HEK293 (cell line): ENCODE measurements around the gene WDTC1.

ENCODE experiments used
- CTCF ChIA-PET: fragments of 350-600 bp; formaldehyde crosslinking; extraction: SDS; loops from one replicate; lab custom pipeline; 2021; ENCODE audit warnings: antibody characterized with exemption; lab: Yijun Ruan, JAX
- POLR2A ChIA-PET: fragments of 300-600 bp; formaldehyde crosslinking; extraction: SDS; loops from one replicate; lab custom pipeline; 2020; ENCODE audit warnings: antibody characterized with exemption, inconsistent platforms; lab: Yijun Ruan, JAX
- H3K27ac ChIP-seq: fragments of 200-500 bp; sonication (Bioruptor generic); 2 replicates; pipeline ENCODE4 v1.5.1; 2014; ENCODE audit warnings: low read depth, low read length, control low read depth, inconsistent platforms; ENCODE audit errors: extremely low read depth
- H3K36me3 ChIP-seq, 2 experiments: fragments of 200-500 bp in 1 of 2; sonication (Bioruptor generic) in 1 of 2; 1 replicate in 1 of 2; 2 replicates in 1 of 2; pipeline ENCODE4 v1.5.1; 2014 to 2017; ENCODE audit warnings: inconsistent platforms in 2 of 2, low read length in 2 of 2; ENCODE audit not compliant: control insufficient read depth in 2 of 2, insufficient read depth in 1 of 2
- H3K4me1 ChIP-seq: fragments of 200-500 bp; sonication (Bioruptor generic); 2 replicates; pipeline ENCODE4 v1.5.1; 2014; ENCODE audit warnings: mild to moderate bottlenecking, low read length, inconsistent platforms; ENCODE audit not compliant: control insufficient read depth, insufficient read depth
- H3K4me3 ChIP-seq: 2 replicates; pipeline ENCODE4 v1.5.1; 2011; ENCODE audit warnings: low read depth, mild to moderate bottlenecking, control low read depth, low read length, moderate library complexity
- H3K9me3 ChIP-seq: fragments of 200-500 bp; sonication (Bioruptor generic); 2 replicates; pipeline ENCODE4 v1.5.1; 2014; ENCODE audit warnings: low read depth, low read length, inconsistent platforms; ENCODE audit not compliant: control insufficient read depth, insufficient read depth
- FEZF1 ChIP-seq: fragments of 450-650 bp; formaldehyde crosslinking; IDR thresholded peaks from 2 replicates; pipeline ENCODE4 v1.5.1; 2016; ENCODE audit warnings: missing biosample characterization, missing genetic modification characterization
- GFI1B ChIP-seq: fragments of 450-650 bp; formaldehyde crosslinking; IDR thresholded peaks from 2 replicates; pipeline ENCODE4 v1.5.1; 2016; ENCODE audit warnings: missing biosample characterization, missing genetic modification characterization
- GLI2 ChIP-seq: fragments of 450-650 bp; formaldehyde crosslinking; IDR thresholded peaks from 2 replicates; pipeline ENCODE4; 2017; ENCODE audit warnings: missing biosample characterization, missing genetic modification characterization, low read depth, borderline replicate concordance
- GLIS1 ChIP-seq: fragments of 450-650 bp; formaldehyde crosslinking; IDR thresholded peaks from 2 replicates; pipeline ENCODE4 v1.5.1; 2016; ENCODE audit warnings: missing biosample characterization, missing genetic modification characterization
- KLF7 ChIP-seq: fragments of 450-650 bp; formaldehyde crosslinking; IDR thresholded peaks from 2 replicates; pipeline ENCODE4 v1.5.1; 2016; ENCODE audit warnings: missing biosample characterization, missing genetic modification characterization, borderline replicate concordance
- PRDM10 ChIP-seq: fragments of 450-650 bp; formaldehyde crosslinking; IDR thresholded peaks from 2 replicates; pipeline ENCODE4 v1.5.1; 2016; ENCODE audit warnings: missing biosample characterization, missing genetic modification characterization
- TCF7L2 ChIP-seq: IDR thresholded peaks from 2 replicates; pipeline ENCODE4 v1.6.1; 2011; ENCODE audit warnings: low read depth, mild to moderate bottlenecking, inconsistent platforms, low read length, moderate library complexity, borderline replicate concordance
- ZFHX2 ChIP-seq: fragments of 450-650 bp; formaldehyde crosslinking; conservative IDR thresholded peaks from 2 replicates; pipeline ENCODE4 v1.5.1; 2016; ENCODE audit warnings: missing biosample characterization, missing genetic modification characterization
- ZNF112 ChIP-seq: fragments of 450-650 bp; formaldehyde crosslinking; IDR thresholded peaks from 2 replicates; pipeline ENCODE4 v1.5.0; 2017; ENCODE audit warnings: missing biosample characterization, missing genetic modification characterization
- ZNF24 ChIP-seq: fragments of 450-650 bp; formaldehyde crosslinking; IDR thresholded peaks from 2 replicates; pipeline ENCODE4 v1.5.1; 2016; ENCODE audit warnings: missing biosample characterization, missing genetic modification characterization
- ZNF274 ChIP-seq, 2 experiments: fragments of 200-500 bp in 1 of 2; fragments of 450-650 bp in 1 of 2; sonication (Bioruptor generic) in 1 of 2; formaldehyde crosslinking in 1 of 2; IDR thresholded peaks; 2 replicates each; pipeline versions ENCODE4 v1.5.1 to v1.6.1; 2014 to 2016; ENCODE audit warnings: borderline replicate concordance in 1 of 2, inconsistent platforms in 1 of 2, low read length in 1 of 2, missing biosample characterization in 1 of 2, missing genetic modification characterization in 1 of 2
- ZNF280C ChIP-seq: fragments of 450-650 bp; formaldehyde crosslinking; IDR thresholded peaks from 2 replicates; pipeline ENCODE4 v1.5.1; 2016; ENCODE audit warnings: missing biosample characterization, missing genetic modification characterization
- ZNF311 ChIP-seq: fragments of 450-650 bp; formaldehyde crosslinking; IDR thresholded peaks from 2 replicates; pipeline ENCODE4 v1.5.1; 2017; ENCODE audit warnings: missing biosample characterization, missing genetic modification characterization, borderline replicate concordance
- ZNF335 ChIP-seq: fragments of 450-650 bp; formaldehyde crosslinking; conservative IDR thresholded peaks from 2 replicates; pipeline ENCODE4 v1.5.1; 2016; ENCODE audit warnings: missing biosample characterization, missing genetic modification characterization
- ZNF488 ChIP-seq: fragments of 450-650 bp; formaldehyde crosslinking; IDR thresholded peaks from 2 replicates; pipeline ENCODE4 v1.5.1; 2016; ENCODE audit warnings: missing biosample characterization, missing genetic modification characterization
- ZNF571 ChIP-seq: fragments of 450-650 bp; formaldehyde crosslinking; IDR thresholded peaks from 2 replicates; pipeline ENCODE4 v1.5.0; 2017; ENCODE audit warnings: missing biosample characterization, missing genetic modification characterization
- ZNF610 ChIP-seq: fragments of 450-650 bp; formaldehyde crosslinking; IDR thresholded peaks from 2 replicates; pipeline ENCODE4 v1.5.1; 2016; ENCODE audit warnings: missing biosample characterization, missing genetic modification characterization, borderline replicate concordance
- ZNF621 ChIP-seq: fragments of 450-650 bp; formaldehyde crosslinking; IDR thresholded peaks from 2 replicates; pipeline ENCODE4 v1.5.1; 2017; ENCODE audit warnings: missing biosample characterization, missing genetic modification characterization
- ZNF768 ChIP-seq: fragments of 450-650 bp; formaldehyde crosslinking; IDR thresholded peaks from 2 replicates; pipeline ENCODE4 v1.5.1; 2018; ENCODE audit warnings: missing biosample characterization, mild to moderate bottlenecking, missing genetic modification characterization

The WDTC1 gene

GRCh38 chr1:27302612-27303011 lies 68.2 kb downstream of the WDTC1 start (continued):
- TF ChIP-seq ZNF621 (tag by site-specific recombination) (no peak), ZNF610 (tag by site-specific recombination) (no peak), ZNF24 (tag by site-specific recombination) (no peak)

GRCh38 chr1:27303509-27303908 lies 69.1 kb downstream of the WDTC1 start:
- Histone ChIP-seq H3K36me3 (peaks cover 9 to 79% of the 10 kb centered on the region in 2 experiments; a peak in 2 of 3 replicates), H3K27ac (no peak overlapping the region), H3K4me1 (no peaks in the 10 kb centered on the region), H3K9me3 (no peaks in the 10 kb centered on the region), H3K4me3 (no peak overlapping the region)
- CTCF ChIA-PET, result interaction anchor here (0.7 to 8.9 kb wide), 3 partner anchors 9 to 307 kb away, joined by 4 to 129 read pairs (median 6); partner anchors contain the start of gene CD164L2
- TF ChIP-seq KLF7 (tag by site-specific recombination) (no peak), GLI2 (tag by site-specific recombination) (no peak), TCF7L2 (no peak)
- POLR2A ChIA-PET, result no interaction called here

- POLR2A ChIA-PET, result no interaction called here
- Histone ChIP-seq H3K27ac (no peak overlapping the region), H3K36me3 (peaks cover 9 to 55% of the 10 kb centered on the region in 2 experiments; a peak in 2 of 3 replicates), H3K4me3 (no peak overlapping the region), H3K4me1 (no peaks in the 10 kb centered on the region)
- TF ChIP-seq ZNF488 (tag by site-specific recombination) (no peak), ZNF274 (IDR thresholded peaks at IDR 0.05; ENCODE audit: low read length) (no peak), ZNF274 (tag by site-specific recombination; IDR thresholded peaks at IDR 0.05; ENCODE audit: borderline replicate concordance) (no peak), ZNF571 (tag by site-specific recombination) (no peak), GFI1B (tag by site-specific recombination) (no peak), ZNF768 (no peak), ZNF335 (no peak), ZNF610 (tag by site-specific recombination) (no peak)
- TF ChIP-seq, all 188 proteins: peak for 0
- no peaks in the 10 kb centered on the region for H3K9me3 ChIP-seq
- CTCF ChIA-PET, result interaction anchor here (0.6 to 9.9 kb wide), 8 partner anchors 7 to 300 kb away, joined by 3 to 118 read pairs (median 4); no protein-coding TSS in a partner anchor
These were observed 71.6 kb downstream of the WDTC1 start for GRCh38 chr1:27306071-27306470.

- Histone ChIP-seq H3K9me3 (no peaks in the 10 kb centered on the region), H3K27ac (no peak overlapping the region), H3K4me1 (no peaks in the 10 kb centered on the region), H3K4me3 (no peak overlapping the region), H3K36me3 (peaks cover 8 to 44% of the 10 kb centered on the region in 2 experiments; a peak in 2 of 3 replicates)
- ChIA-PET POLR2A (interaction anchor here (0.6 kb wide), 1 partner anchor 59 kb away, joined by 3 read pairs; no protein-coding TSS in a partner anchor), CTCF (interaction anchor here (0.5 to 9.9 kb wide), 8 partner anchors 8 to 261 kb away, joined by 3 to 118 read pairs (median 4); no protein-coding TSS in a partner anchor)
- TF ChIP-seq PRDM10 (tag by site-specific recombination) (0 out of 2 replicates have a peak, but pooled peaks have one; percentile 13), ZNF311 (tag by site-specific recombination) (no peak), ZNF280C (tag by site-specific recombination) (no peak), GLIS1 (tag by site-specific recombination) (peak; percentile 27; the same call in 1 of the 2 replicates), FEZF1 (no peak), ZFHX2 (tag by site-specific recombination) (no peak), ZNF112 (tag by site-specific recombination) (no peak)
These were observed 72.7 kb downstream of the WDTC1 start for GRCh38 chr1:27306892-27307761.
